Upper lobe of left lung (tissue), 6 donors: Measurements from ENCODE around the gene MRPL1. TPM values are rescaled to one million over a fixed set of nuclear protein-coding genes. Genes with fewer than 3 reads are reported as not detected.
"Not testable (repeated sequence)": the region's sequence is repeated elsewhere in the genome, so short reads cannot be mapped to it uniquely, and the experiment has no call there.

ENCODE experiments used
- ATAC-seq, 2 donors: fragments of 200-7000 bp; cut with Tn5 transposase; one replicate each; pipeline ENCODE4 v1.9.1; 2022; ENCODE audit warnings: mild to moderate bottlenecking in 2 of 2, moderate library complexity in 2 of 2; ENCODE audit not compliant: low FRiP score in 2 of 2
- DNase-seq, 2 donors: peaks; one replicate each; pipeline ENCODE4 v3.0.0-alpha.2; 2019 to 2020
- H3K27ac ChIP-seq, 4 donors: fragments of 200-600 bp; sonication (generic); one replicate each; pipeline ENCODE4 v1.5.1; 2016 to 2019
- H3K27me3 ChIP-seq, 4 donors: fragments of 200-600 bp; sonication (generic); one replicate each; pipeline ENCODE4 v1.5.1; 2017 to 2019
- H3K36me3 ChIP-seq, 4 donors: fragments of 200-600 bp; sonication (generic); one replicate each; pipeline ENCODE4 v1.5.1; 2016 to 2019
- H3K4me1 ChIP-seq, 4 donors: fragments of 200-600 bp; sonication (generic); one replicate each; pipeline ENCODE4 v1.5.1; 2018 to 2019
- H3K4me3 ChIP-seq, 4 donors: fragments of 200-600 bp; sonication (generic); one replicate each; pipeline ENCODE4 v1.5.1; 2017 to 2019; ENCODE audit warnings: mild to moderate bottlenecking in 2 of 4, moderate library complexity in 1 of 4
- H3K9me3 ChIP-seq, 4 donors: fragments of 200-600 bp; sonication (generic); one replicate each; pipeline ENCODE4 v1.5.1; 2018 to 2019
- CTCF ChIP-seq, 6 experiments: fragments of 450-650 bp in 4 of 6; fragments of 200-600 bp in 2 of 6; sonication (generic) in 2 of 6; IDR thresholded peaks; one replicate each; pipeline ENCODE4 v1.5.1; 2016 to 2019; ENCODE audit warnings: antibody characterized with exemption in 6 of 6
- EP300 ChIP-seq, 4 donors: sonication (generic); formaldehyde crosslinking; IDR thresholded peaks; one replicate each; pipeline ENCODE4 v1.5.1; 2017; ENCODE audit warnings: antibody characterized with exemption in 4 of 4, control low read depth in 2 of 4
- POLR2A ChIP-seq, 4 donors: fragments of 450-650 bp; IDR thresholded peaks; one replicate each; pipeline ENCODE4 v1.5.1; 2016 to 2017; ENCODE audit warnings: antibody characterized with exemption in 4 of 4, mild to moderate bottlenecking in 2 of 4
- POLR2AphosphoS5 ChIP-seq, 2 donors: sonication (generic); formaldehyde crosslinking; IDR thresholded peaks; one replicate each; pipeline ENCODE4 v1.5.1; 2017; ENCODE audit warnings: antibody characterized with exemption in 2 of 2
- WGBS, 2 donors: methylation state at CpG; one replicate each; pipeline ENCODE4 v1.1.5; 2017 to 2018; 5-methylcytosine and 5-hydroxymethylcytosine counted together
- total RNA-seq, 6 donors: library from RNA; depleted of rRNA in 4 of 6; stranded (reverse); fragments of >200 nt in 4 of 6; gene quantifications; one replicate each; pipeline versions ENCODE4 v1.1.0 to v1.2.1, GENCODE V29; 2016 to 2021
- donor health status: DM: no; HTN: no; CAD: no; lungs with moderate emphysema.
- donor health status: DM: no; HTN: yes; CAD: no; lungs with severe emphysema.

The MRPL1 gene
- total RNA-seq, 6 donors from 2014 or later = 4.1 to 26.5 (median 16.8) TPM

- ATAC-seq = peak in 1 of 2 donors; percentile 48
- no peak for DNase-seq
- no peak overlapping the region for H3K27ac ChIP-seq
- H3K27me3 ChIP-seq = no peaks in the 10 kb centered on the region
- no peaks in the 10 kb centered on the region for H3K9me3 ChIP-seq
- peaks cover 0 to 3% (median 0%) of the 10 kb centered on the region in 4 donors for H3K4me1 ChIP-seq
- TF ChIP-seq CTCF (IDR thresholded peaks at IDR 0.05) (peak; percentile 19 to 65 (median 44)), POLR2A (IDR thresholded peaks at IDR 0.05) (no peak), POLR2AphosphoS5 (IDR thresholded peaks at IDR 0.05) (no peak), EP300 (IDR thresholded peaks at IDR 0.05) (no peak)
- 58 to 64% methylated on average over 6 of the region's 6 CpGs for WGBS, 2 donors
- H3K36me3 ChIP-seq = peaks cover 0 to 2% (median under 1%) of the 10 kb centered on the region in 4 donors
- no peak overlapping the region for H3K4me3 ChIP-seq
Observed at GRCh38 chr4:77959566-77960338, 97.1 kb downstream of the MRPL1 start.

DNA sequence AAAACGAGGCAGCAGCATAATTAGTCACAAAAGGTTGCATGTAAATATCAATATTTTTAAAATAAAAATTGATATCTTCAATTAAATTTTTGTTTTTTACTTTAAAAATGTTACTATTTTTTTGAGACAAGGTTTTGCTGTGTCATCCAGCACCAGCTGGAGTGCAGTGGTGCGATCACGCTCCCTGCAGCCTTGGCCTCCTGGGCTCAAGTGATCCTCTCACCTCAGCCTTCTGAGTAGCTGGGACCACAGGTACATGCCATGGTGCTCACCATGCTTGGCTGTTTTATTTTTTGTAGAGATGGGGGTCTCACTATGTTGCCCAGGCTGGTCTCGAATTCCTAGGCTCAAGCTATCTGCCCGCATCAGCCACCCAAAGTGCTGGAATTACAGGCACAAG is 97.7 kb downstream of the MRPL1 start:
- ATAC-seq (no peak), DNase-seq (peak in 1 of 2 donors; percentile 6)
- H3K4me3 ChIP-seq = no peak overlapping the region
- H3K36me3 ChIP-seq = no peaks in the 10 kb centered on the region
- WGBS, 2 donors = 89% methylated on average over 5 of the region's 5 CpGs
- no peaks in the 10 kb centered on the region for H3K27me3 ChIP-seq
- no peaks in the 10 kb centered on the region for H3K9me3 ChIP-seq
- peaks cover 0 to 3% (median 0%) of the 10 kb centered on the region in 4 donors for H3K4me1 ChIP-seq
- no peak for TF ChIP-seq CTCF (IDR thresholded peaks at IDR 0.05)
- TF ChIP-seq POLR2AphosphoS5 (IDR thresholded peaks at IDR 0.05) = no peak
- no peak for TF ChIP-seq POLR2A (IDR thresholded peaks at IDR 0.05)
- no peak for TF ChIP-seq EP300 (IDR thresholded peaks at IDR 0.05)
- no peak overlapping the region for H3K27ac ChIP-seq

DNA sequence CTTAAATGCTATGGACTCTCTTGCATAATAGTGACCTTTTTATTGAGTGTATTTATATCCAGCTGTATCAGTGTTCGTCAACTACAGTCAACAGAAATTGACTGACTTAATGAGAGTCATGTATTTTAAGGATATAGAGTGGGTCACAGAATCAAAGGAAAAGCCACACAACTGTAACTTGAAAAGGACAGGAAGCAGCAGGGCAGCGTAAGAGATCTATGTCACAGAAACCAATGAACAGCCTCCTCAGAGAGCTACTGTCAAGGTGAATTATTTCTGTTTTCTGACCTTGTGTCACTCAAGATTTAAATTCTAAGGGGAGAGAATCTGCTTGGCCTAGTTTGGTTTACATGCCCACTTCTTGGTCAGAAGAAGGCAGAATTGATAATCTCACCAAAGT is 100.4 kb downstream of the MRPL1 start:
- Histone ChIP-seq H3K4me1 (peaks cover 0 to 3% (median 0%) of the 10 kb centered on the region in 4 donors), H3K36me3 (no peaks in the 10 kb centered on the region), H3K27me3 (no peaks in the 10 kb centered on the region), H3K4me3 (no peak overlapping the region), H3K27ac (no peak overlapping the region), H3K9me3 (no peaks in the 10 kb centered on the region)
- 78 to 79% methylated on average over 2 of the region's 2 CpGs for WGBS, 2 donors
- TF ChIP-seq POLR2AphosphoS5 (IDR thresholded peaks at IDR 0.05) = no peak
- no peak for TF ChIP-seq EP300 (IDR thresholded peaks at IDR 0.05)
- TF ChIP-seq CTCF (IDR thresholded peaks at IDR 0.05) = no peak
- no peak for TF ChIP-seq POLR2A (IDR thresholded peaks at IDR 0.05)
- DNase-seq (no peak), ATAC-seq (no peak)

DNA sequence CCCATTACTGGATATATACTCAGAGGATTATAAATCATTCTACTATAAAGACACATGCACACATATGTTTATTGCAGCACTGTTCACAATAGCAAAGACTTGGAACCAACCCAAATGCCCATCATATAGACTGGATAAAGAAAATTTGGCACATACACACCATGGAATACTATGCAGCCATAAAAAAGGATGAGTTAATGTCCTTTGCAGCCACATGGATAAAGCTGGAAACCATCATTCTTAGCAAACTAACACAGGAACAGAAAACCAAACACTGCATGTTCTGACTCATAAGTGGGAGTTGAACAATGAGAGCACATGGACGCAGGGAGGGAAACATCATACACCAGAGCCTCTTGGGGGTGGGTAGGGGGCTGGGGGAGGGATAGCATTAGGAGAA is 111.0 kb downstream of the MRPL1 start:
- 91 to 100% methylated on average over 1 of the region's 1 CpG for whole genome bisulfite sequencing, 2 donors

DNA sequence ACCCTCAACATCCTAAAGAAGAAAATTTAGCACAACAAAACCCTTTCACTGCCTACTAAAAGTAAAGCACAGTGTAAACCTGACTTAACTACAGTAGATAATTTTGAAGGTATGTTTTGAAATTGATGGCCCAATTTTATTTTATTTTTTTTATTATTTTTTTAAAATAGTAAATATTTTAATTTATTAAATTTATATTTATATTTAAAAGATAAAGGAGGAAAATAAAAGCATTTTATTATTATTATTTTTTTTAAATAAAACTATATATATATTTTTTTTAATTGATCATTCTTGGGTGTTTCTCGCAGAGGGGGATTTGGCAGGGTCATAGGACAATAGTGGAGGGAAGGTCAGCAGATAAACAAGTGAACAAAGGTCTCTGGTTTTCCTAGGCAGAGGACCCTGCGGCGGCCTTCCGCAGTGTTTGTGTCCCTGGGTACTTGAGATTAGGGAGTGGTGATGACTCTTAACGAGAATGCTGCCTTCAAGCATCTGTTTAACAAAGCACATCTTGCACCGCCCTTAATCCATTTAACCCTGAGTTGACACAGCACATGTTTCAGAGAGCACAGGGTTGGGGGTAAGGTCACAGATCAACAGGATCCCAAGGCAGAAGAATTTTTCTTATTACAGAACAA is 120.4 kb downstream of the MRPL1 start:
- WGBS, 2 donors = 66 to 78% methylated on average over 6 of the region's 6 CpGs
- DNase-seq, H3K4me1 ChIP-seq, H3K36me3 ChIP-seq, H3K4me3 ChIP-seq, H3K27ac ChIP-seq, H3K9me3 ChIP-seq, H3K27me3 ChIP-seq, ATAC-seq: not testable (repeated sequence)

More for the DNA sequence above, 111.0 kb downstream of the MRPL1 start:
- H3K27ac ChIP-seq, H3K27me3 ChIP-seq, H3K4me1 ChIP-seq, H3K4me3 ChIP-seq, H3K36me3 ChIP-seq, DNase-seq, H3K9me3 ChIP-seq, ATAC-seq: not testable (repeated sequence)

DNA sequence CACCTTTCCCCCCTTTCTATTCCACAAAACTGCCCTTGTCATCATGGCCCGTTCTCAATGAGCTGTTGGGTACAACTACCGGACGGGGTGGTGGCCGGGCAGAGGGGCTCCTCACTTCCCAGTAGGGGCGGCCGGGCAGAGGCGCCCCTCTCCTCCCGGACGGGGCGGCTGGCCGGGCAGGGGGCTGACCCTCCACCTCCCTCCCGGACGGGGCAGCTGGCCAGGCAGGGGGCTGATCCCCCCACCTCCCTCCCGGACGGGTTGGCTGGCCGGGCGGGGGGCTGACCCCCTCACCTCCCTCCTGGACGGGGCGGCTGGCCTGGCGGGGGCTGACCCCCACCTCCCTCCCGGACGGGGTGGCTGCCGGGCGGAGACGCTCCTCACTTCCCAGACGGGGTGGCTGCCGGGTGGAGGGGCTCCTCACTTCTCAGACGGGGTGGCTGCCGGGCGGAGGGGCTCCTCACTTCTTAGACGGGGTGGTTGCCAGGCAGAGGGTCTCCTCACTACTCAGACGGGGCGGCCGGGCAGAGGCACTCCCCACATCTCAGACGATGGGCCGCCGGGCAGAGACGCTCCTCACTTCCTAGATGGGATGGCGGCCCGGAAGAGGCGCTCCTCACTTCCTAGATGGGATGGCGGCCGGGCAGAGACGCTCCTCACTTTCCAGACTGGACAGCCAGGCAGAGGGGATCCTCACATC is 121.1 kb downstream of the MRPL1 start:
- DNase-seq = peak in 1 of 2 donors; percentile 61
- not testable (repeated sequence) for H3K9me3 ChIP-seq, H3K36me3 ChIP-seq, H3K27me3 ChIP-seq, H3K4me3 ChIP-seq, ATAC-seq, H3K27ac ChIP-seq, H3K4me1 ChIP-seq
- WGBS, 2 donors = 95 to 100% methylated on average over 8 to 26 of the region's 44 CpGs
